GM10847 (cell line): ENCODE measurements around the gene NEDD4.

ENCODE experiments used
- POLR2A ChIP-seq: IDR thresholded peaks from 2 replicates; pipeline ENCODE4 v1.6.1; 2011; ENCODE audit not compliant: insufficient read length; ENCODE audit errors: extremely low read depth

NEDD4 gene

GRCh38 chr15:56017920-56018319, 24.5 kb upstream of the NEDD4 start:
- no peak for TF ChIP-seq POLR2A

GRCh38 chr15:56017511-56017910, 24.1 kb upstream of the NEDD4 start:
- no peak for TF ChIP-seq POLR2A

- TF ChIP-seq POLR2A: no peak
These were observed 22.9 kb upstream of the NEDD4 start for GRCh38 chr15:56016281-56016680.

- no peak for TF ChIP-seq POLR2A
These were observed 21.3 kb upstream of the NEDD4 start for GRCh38 chr15:56014677-56015076.

- no peak for TF ChIP-seq POLR2A
These were observed 8.2 kb upstream of the NEDD4 start for GRCh38 chr15:56001471-56002078.

- no peak for TF ChIP-seq POLR2A
These were observed 6.2 kb upstream of the NEDD4 start for GRCh38 chr15:55999658-56000057.

- no peak for TF ChIP-seq POLR2A
These were observed 5.1 kb upstream of the NEDD4 start for GRCh38 chr15:55998478-55998877.

GRCh38 chr15:55993804-55994560, 570 bp upstream of the NEDD4 start:
- TF ChIP-seq POLR2A: no peak

- no peak for TF ChIP-seq POLR2A
These were observed 672 bp downstream of the NEDD4 start for GRCh38 chr15:55992769-55993110.

GRCh38 chr15:55991802-55992768, 1.3 kb downstream of the NEDD4 start:
- TF ChIP-seq POLR2A: no peak

GRCh38 chr15:55990998-55991397, 2.4 kb downstream of the NEDD4 start:
- no peak for TF ChIP-seq POLR2A

GRCh38 chr15:55990516-55990915, 2.9 kb downstream of the NEDD4 start:
- no peak for TF ChIP-seq POLR2A

- no peak for TF ChIP-seq POLR2A
These were observed 4.0 kb downstream of the NEDD4 start for GRCh38 chr15:55989383-55989782.

- TF ChIP-seq POLR2A: no peak
These were observed 11.7 kb downstream of the NEDD4 start for GRCh38 chr15:55981582-55982249.

GRCh38 chr15:55980511-55980910, 12.9 kb downstream of the NEDD4 start:
- TF ChIP-seq POLR2A: no peak
